Left hindlimb (tissue), 1 donor: ENCODE measurements around the gene CIDEC.

Experiments used
- DNase-seq: peaks from one replicate; pipeline ENCODE4 v3.0.0-alpha.2; 2018

The CIDEC gene

DNA sequence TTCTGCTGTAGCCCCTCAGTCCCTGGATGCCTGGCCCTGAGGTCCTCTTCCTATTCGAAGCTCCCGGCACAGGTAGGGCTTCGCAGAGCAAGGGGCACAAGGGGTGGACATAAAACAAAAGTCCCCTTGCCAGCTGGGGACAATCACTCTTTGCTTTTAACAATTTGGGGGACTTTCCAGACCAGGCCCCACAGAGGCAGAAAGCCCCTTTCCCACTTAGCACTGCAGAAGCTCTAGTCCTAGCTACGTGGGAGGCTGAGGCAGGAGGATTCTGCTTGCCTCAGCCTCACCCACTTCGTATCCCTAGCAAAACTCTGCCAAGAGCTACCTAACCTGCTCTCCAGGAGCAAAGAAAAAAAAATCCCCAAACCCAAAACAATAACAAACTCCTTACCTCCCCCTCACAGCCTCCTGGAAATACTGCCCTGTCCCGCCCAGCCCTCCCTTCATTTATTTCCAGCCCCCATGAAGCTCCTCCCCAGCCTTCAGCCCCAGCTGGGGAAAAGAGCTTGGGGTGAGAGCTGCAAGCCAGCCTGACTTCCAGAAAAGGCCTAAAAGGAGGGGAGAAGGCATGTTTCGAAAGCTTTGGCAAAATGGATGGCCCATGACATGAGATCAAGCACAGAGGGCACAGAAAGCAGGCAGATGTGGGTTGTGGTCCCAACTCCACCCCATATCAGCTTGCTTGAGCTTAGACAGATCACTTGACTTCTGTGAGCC is at the start of gene CIDEC:
Gene CIDEC, minus strand, starts transcription at position 424 of the 720 bp plus-strand sequence. CDS start 1,767 bp downstream, outside the sequence.
- DNase-seq: no peak

DNA sequence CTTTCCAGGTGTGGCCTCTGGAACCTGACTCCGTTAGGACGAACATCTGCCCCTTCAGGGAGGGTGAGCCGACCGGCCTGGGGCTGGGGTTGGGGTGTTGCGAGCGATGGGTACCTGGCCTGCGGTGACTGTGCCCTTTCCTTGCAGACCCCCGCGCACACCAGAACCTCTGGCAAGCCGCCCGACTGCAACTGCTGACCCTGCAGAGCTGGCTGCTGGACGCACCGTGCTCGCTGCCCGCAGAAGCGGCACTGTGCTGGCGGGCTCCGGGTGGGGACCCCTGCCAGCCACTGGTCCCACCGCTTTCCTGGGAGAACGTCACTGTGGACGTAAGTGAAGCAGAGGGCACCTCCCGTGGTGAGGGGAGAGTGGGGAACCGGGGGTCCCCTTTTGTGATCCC is 48.1 kb upstream of the CIDEC start:
- no peak for DNase-seq

- DNase-seq: no peak
Measured at GRCh38 chr3:9918261-9919038, 38.4 kb upstream of the CIDEC start.

- DNase-seq: no peak
Measured at GRCh38 chr3:9917820-9918219, 37.8 kb upstream of the CIDEC start.

- peak; percentile 93 for DNase-seq
Measured at GRCh38 chr3:9916734-9917680, 37.0 kb upstream of the CIDEC start, which contains the start of gene IL17RC. IL17RC (plus strand) TSS chr3:9917098; CDS start chr3:9917316, 218 bp downstream.

GRCh38 chr3:9916346-9916733 is 36.3 kb upstream of the CIDEC start:
- peak; percentile 43 for DNase-seq

- peak; percentile 88 for DNase-seq
Measured at GRCh38 chr3:9915254-9916141, 35.4 kb upstream of the CIDEC start.

- DNase-seq: no peak
Measured at GRCh38 chr3:9914559-9915253, 34.7 kb upstream of the CIDEC start.

GRCh38 chr3:9914011-9914410 is 34.0 kb upstream of the CIDEC start:
- DNase-seq: no peak

DNA sequence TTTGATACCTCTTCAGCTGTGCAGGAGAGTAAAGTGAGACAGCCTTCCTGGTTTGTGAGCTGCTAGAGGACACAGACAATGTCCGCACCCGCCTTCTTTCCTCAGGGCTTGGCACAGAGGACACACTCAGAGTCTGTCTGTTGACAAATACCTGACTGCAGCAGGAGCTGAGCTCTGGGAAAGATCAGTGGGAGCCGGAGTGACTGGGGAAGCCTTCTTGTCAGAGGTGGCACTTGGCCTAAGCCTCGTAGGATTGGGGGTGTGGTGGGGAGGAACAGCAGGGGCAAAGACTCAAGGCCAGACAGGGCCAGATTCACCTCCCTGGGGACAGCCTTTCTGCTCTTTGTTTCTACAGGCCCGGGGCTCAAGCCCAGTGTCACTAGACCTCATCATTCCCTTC is 33.5 kb upstream of the CIDEC start:
- DNase-seq: no peak

DNA sequence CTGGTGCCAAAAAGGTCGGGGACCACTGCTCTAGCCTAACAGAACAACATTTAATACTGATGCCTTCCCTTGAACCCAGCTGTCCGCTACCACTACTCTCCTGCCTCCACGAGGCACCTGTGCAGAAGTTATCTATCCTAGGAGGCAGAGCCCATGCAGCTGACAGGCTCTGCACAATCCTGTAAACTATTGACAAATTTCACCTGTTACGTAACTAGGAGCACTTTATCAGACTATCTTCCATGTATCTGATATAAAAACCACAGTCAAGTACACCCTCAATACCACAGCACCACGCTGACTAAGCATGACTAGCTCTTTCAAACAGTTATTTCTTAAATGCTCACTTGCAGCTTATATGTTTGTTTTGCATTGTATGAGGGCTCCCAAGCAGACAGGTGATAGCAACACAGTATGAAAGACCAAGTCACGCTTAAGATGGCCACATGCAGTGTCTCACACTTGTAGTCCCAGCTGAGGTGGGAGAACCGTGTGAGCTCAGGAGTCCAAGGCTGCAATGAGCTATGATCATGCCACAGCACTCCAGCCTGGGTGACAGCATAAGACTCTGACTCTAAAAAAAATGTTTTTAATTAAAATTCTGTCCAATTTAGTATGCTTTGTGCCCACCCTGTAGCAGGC is 32.4 kb upstream of the CIDEC start:
- DNase-seq: no peak

DNA sequence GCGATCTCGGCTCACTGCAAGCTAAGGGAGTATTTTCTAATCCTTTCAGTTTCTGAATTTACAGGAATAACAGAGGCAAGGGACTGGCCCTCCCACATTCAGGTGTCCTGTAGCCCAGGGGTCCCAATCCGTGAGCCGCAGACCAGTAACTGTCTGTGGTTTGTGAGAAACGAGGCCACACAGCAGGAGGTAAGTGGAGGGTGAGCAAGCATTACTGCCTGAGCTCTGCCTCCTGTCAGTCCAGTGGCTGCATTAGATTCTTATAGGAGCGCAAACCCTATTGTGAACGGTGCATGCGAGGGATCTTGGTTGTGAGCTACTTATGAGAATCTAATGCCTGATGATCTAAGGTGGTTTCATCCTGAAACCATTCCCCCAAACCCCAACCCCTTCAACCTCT is 31.8 kb upstream of the CIDEC start:
- DNase-seq: no peak

DNA sequence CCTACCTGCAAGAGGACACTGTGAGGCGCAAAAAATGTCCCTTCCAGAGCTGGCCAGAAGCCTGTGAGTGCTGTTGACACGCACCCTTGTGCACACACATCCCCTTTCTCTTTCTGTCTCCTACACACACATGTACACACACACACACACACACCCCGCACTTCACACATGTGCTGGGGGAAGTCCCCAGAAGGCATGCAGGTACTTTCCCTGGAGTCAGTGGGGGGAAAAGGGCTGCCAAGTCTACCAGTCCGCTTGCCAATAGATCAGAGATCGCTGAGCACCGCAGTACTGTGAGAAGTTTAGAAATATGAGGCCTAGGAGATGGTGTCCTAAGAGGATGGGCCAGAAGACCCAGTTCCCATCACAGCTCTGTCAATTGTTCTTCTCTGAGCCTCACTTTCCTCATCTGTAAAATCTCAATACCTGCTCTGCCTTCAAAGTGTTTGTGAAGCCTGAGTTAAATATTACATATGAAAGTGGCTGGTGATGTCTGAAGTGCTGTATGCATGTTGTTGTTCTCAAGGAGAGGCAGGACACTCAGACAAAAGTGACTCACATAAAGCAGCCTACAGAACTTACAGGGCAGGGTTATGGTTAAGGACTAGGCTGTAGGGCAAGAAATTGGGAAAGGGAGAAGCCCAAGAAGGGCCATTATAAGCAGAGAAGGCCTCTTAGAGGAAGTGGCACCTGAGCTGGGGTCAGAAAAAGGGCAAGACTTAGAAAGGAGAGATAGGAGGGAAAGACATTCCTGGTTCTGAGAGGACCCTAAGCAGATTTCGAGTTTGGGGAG is 29.4 kb upstream of the CIDEC start:
- no peak for DNase-seq

DNA sequence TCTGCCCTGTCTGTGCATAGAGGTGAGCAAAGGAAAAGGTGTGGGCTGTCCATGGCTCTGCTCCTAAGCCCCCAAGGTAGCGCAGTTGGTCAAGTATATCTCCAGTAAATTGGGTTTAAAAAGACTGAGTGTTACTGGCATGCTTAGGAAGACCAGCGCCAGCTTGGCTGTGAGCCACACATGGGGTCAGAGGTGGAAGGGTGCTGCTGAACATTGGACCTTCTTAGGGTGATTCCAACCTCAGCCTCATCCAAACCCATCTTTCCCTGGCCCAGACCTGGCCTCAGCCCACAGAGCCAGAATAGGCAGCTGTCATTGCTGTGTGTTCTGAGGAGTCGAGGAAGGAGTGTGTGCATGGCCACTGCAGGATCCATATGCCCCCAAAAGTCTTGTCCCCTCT is 28.2 kb upstream of the CIDEC start:
- no peak for DNase-seq

DNA sequence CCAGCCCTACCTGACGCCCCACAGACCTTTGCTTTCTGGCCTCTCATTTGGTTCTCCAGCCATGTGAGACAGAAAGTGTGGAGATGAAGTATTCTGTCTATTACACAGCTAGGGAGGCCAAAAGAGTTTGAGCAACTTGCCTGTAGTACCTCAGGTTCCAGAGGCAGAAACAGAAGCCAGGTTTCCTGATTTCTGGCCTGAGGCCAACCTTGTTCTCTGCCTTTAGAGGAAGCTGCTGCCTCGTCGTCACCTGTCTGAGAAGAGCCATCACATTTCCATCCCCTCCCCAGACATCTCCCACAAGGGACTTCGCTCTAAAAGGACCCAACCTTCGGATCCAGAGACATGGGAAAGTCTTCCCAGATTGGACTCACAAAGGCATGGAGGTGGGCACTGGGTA is 26.4 kb upstream of the CIDEC start:
- DNase-seq: no peak

DNA sequence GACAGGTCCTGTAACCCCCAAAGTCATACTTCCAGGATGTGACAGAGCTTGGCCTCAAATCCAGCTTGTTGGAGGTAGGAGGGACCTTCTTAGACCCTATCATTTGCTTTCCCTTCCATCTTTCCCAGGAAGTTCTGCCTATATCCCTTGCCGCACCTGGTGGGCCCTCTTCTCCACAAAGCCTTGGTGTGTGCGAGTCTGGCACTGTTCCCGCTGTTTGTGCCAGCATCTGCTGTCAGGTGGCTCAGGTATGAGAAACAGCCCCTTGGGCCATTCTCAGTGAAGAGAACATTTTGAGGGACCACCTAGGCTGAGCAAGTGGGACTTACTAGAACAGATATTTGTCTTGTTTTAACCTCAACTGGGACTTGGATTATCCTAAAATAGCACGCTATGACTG is 23.9 kb upstream of the CIDEC start:
- DNase-seq: no peak

DNA sequence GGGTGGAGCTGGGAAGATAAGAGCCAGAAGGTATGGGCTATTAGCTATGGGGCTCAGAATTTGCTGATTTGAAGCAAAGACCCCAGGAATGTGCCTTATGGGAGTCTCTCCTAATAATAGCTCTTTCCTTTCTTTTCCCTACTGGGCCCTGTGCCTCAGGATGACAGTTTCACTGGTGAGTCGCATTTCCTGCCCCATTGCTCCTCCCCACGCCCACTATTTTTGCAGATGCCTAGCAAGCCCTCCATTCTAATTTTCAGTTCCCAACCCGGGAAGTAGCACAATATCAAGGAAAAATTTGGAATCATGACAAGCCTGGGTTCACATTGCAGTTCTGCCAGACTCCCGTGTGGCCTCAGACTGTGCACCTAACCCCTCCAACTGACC is 23.2 kb upstream of the CIDEC start:
- no peak for DNase-seq

GRCh38 chr3:9902372-9903237 is 22.6 kb upstream of the CIDEC start, which contains the start of gene IL17RE:
IL17RE (plus strand) TSS chr3:9902848; CDS start chr3:9902933, 85 bp downstream.
- no peak for DNase-seq

GRCh38 chr3:9901967-9902366 is 21.9 kb upstream of the CIDEC start:
- no peak for DNase-seq
